ENCODE results near the gene N4BP2.

DNA sequence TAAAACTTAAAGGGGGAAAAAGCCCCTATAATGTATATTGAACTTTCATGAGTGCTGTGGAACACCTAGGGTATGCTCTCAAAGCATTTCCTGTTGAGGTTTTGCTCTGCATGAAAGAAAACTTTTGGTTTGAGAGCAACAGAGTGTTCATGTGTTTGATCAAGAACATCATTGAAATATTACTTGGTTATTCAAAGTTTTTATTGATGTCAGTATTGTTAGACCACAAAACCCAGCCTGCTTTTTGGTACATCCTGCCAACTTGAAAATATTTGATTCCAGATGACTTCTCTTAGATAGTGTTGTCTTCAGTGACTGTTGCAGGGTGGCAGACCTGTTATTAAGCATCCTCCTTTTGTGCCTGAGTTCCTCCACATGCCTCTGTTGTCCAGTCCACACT, 68.0 kb downstream of the N4BP2 start:
- TF ChIP-seq TAF1 (IDR thresholded peaks at IDR 0.05; ENCODE audit: borderline replicate concordance, low read depth, low read length) (no peak), POLR2A (IDR thresholded peaks at IDR 0.05; ENCODE audit: low read depth, low read length) (no peak), POLR2AphosphoS5 (IDR thresholded peaks at IDR 0.05; ENCODE audit: low read depth, low read length) (no peak)

Measured in GM12892 (cell line).